Measurements from ENCODE around the gene PGAP3. TPM values are rescaled to one million over a fixed set of nuclear protein-coding genes. Genes with fewer than 3 reads are reported as not detected.

PGAP3 gene
- total RNA-seq, 1 experiment from 2014 or later, result 29.0 TPM

DNA sequence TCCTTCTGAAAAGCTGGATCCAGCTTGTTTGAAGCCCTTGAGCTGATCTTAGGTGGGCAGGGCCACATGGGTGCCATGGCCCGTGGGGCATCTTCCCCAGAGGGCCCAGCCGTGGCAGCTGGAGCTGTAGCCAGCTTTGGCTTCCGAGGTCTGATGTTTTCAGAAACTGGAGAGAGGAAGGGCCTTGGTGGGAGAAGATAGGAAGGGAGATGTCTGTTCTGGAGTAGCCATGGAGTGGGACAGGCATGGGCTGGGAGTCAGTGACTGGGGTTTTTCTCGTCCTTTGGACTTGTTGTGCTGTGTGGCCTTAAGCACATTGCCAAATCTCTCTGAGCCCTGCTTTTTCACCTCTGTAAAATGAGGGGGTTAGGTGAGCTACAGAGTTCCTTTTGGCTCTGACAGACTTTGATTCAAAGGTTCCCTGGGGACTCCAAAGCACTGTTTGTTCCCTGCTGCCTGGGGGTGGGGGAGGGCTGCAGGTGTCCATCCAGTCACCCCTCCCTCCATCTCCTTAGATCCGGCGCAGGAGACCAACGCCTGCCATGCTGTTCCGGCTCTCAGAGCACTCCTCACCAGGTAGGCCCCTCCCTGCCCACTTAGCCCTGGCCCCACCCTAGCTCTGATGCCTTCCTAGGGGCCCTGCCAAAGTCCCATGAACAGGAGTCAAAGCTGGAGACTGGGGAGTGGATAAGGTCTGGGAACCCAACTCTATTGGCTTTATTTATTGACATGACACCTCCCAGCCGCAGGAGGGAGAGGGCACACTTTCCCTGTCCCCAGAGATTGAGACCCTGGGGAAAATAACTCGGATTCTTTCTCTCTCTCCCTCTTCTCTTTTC is 59.0 kb downstream of the PGAP3 start:
- no peaks in the 10 kb centered on the region; a peak in 1 of 7 replicates for H3K36me3 Mint-ChIP-seq (ENCODE audit: insufficient read depth in 1 of 3, low read depth in 3 of 3)
- H3T11ph ChIP-seq (ENCODE audit: low read length), result no peak overlapping the region
- H3K18ac ChIP-seq (ENCODE audit: insufficient read length, low read depth, low read length), result no peak overlapping the region
- H3K79me1 ChIP-seq (ENCODE audit: insufficient read depth, low read depth, low read length, poor library complexity, severe bottlenecking), result no peaks in the 10 kb centered on the region
- H3K4me2 ChIP-seq (ENCODE audit: insufficient read depth, insufficient read length, low read length), result no peak overlapping the region
- H4K91ac ChIP-seq (ENCODE audit: insufficient read length, low read depth, low read length), result no peak overlapping the region
- H3K27me3 Mint-ChIP-seq (ENCODE audit: low read depth), result peaks cover 44% of the 10 kb centered on the region
- peaks cover 21% of the 10 kb centered on the region; the same call in 1 of the 2 replicates for H3K4me1 ChIP-seq (ENCODE audit: insufficient read depth, low read length)
- no peaks in the 10 kb centered on the region for H4K20me1 ChIP-seq (ENCODE audit: control insufficient read depth, insufficient read depth, insufficient read length)
- no peak overlapping the region for H3K4ac ChIP-seq (ENCODE audit: low read depth, low read length)
- no CpG with 5 or more reads among the region's 10 CpGs for WGBS (ENCODE audit: extremely low coverage, insufficient read length, low lambda C conversion rate)
- H4K8ac ChIP-seq (replicated peaks; ENCODE audit: insufficient read length, low read depth, low read length), result no peak overlapping the region
- H3K4me3 Mint-ChIP-seq, result peak overlapping the region; percentile 1 to 96
- no peaks in the 10 kb centered on the region for H3K9me3 ChIP-seq (ENCODE audit: control insufficient read depth, low read depth, low read length)
- H3K23me2 ChIP-seq (ENCODE audit: insufficient read length, low read depth, low read length, poor library complexity, severe bottlenecking), result peaks cover 13% of the 10 kb centered on the region
- no peak overlapping the region for H2BK15ac ChIP-seq (ENCODE audit: low read depth, low read length)
- H2BK12ac ChIP-seq (ENCODE audit: insufficient read length, low read depth, low read length), result no peak overlapping the region
- H3K23ac ChIP-seq (ENCODE audit: insufficient read length, low read depth, low read length), result no peak overlapping the region
- no peaks in the 10 kb centered on the region; a peak in 1 of 5 replicates for H3K9me3 Mint-ChIP-seq
- no peak overlapping the region for H3K14ac ChIP-seq (ENCODE audit: insufficient read depth, low read length)
- peaks cover 13% of the 10 kb centered on the region; the same call in 1 of the 2 replicates for H3K27me3 ChIP-seq (ENCODE audit: insufficient read depth, low read length)
- peaks cover 64 to 81% of the 10 kb centered on the region in 2 experiments for H3K4me1 Mint-ChIP-seq
- H2AFZ ChIP-seq (ENCODE audit: low read length), result no peak overlapping the region
- no peak overlapping the region for H2BK20ac ChIP-seq (ENCODE audit: low read depth, low read length, poor library complexity, severe bottlenecking)
- H2BK5ac ChIP-seq (ENCODE audit: insufficient read length, low read length), result no peak overlapping the region
- no peak for DNase-seq
- no peak overlapping the region for H2AK5ac ChIP-seq (ENCODE audit: insufficient read length, low read length)
- no peak overlapping the region for H2BK120ac ChIP-seq (ENCODE audit: low read depth, low read length, poor library complexity, severe bottlenecking)
- TF ChIP-seq, protein P1, sequence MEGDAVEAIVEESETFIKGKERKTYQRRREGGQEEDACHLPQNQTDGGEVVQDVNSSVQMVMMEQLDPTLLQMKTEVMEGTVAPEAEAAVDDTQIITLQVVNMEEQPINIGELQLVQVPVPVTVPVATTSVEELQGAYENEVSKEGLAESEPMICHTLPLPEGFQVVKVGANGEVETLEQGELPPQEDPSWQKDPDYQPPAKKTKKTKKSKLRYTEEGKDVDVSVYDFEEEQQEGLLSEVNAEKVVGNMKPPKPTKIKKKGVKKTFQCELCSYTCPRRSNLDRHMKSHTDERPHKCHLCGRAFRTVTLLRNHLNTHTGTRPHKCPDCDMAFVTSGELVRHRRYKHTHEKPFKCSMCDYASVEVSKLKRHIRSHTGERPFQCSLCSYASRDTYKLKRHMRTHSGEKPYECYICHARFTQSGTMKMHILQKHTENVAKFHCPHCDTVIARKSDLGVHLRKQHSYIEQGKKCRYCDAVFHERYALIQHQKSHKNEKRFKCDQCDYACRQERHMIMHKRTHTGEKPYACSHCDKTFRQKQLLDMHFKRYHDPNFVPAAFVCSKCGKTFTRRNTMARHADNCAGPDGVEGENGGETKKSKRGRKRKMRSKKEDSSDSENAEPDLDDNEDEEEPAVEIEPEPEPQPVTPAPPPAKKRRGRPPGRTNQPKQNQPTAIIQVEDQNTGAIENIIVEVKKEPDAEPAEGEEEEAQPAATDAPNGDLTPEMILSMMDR (conservative IDR thresholded peaks at IDR 0.05), result no peak
- no peak overlapping the region for H3K27ac ChIP-seq (ENCODE audit: insufficient read length, low read depth, low read length)
- no peak overlapping the region for H4K5ac ChIP-seq (ENCODE audit: insufficient read length, low read depth, low read length)
- no peaks in the 10 kb centered on the region for H3K79me2 ChIP-seq (ENCODE audit: insufficient read depth, low read length)
- H3K27ac Mint-ChIP-seq, result no peak overlapping the region
- H3K9ac ChIP-seq (ENCODE audit: extremely low read depth, insufficient read length, low read length), result no peak overlapping the region
- no peak overlapping the region for H3K56ac ChIP-seq (ENCODE audit: insufficient read length, low read depth, low read length)
